ENCODE measurements around the gene ADAM29.

- TF ChIP-seq, protein P1, sequence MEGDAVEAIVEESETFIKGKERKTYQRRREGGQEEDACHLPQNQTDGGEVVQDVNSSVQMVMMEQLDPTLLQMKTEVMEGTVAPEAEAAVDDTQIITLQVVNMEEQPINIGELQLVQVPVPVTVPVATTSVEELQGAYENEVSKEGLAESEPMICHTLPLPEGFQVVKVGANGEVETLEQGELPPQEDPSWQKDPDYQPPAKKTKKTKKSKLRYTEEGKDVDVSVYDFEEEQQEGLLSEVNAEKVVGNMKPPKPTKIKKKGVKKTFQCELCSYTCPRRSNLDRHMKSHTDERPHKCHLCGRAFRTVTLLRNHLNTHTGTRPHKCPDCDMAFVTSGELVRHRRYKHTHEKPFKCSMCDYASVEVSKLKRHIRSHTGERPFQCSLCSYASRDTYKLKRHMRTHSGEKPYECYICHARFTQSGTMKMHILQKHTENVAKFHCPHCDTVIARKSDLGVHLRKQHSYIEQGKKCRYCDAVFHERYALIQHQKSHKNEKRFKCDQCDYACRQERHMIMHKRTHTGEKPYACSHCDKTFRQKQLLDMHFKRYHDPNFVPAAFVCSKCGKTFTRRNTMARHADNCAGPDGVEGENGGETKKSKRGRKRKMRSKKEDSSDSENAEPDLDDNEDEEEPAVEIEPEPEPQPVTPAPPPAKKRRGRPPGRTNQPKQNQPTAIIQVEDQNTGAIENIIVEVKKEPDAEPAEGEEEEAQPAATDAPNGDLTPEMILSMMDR (IDR thresholded peaks at IDR 0.05) = no peak
- no peak for TF ChIP-seq POLR2A (IDR thresholded peaks at IDR 0.05)
Observed at GRCh38 chr4:174882317-174882992, 35.7 kb upstream of the ADAM29 start.

Data from uterus (tissue), 2 donors.